Iris pigment epithelial cell (primary cell): Measurements from ENCODE around the gene FTH1.
"Not testable (repeated sequence)": the region's sequence is repeated elsewhere in the genome, so short reads cannot be mapped to it uniquely, and the experiment has no call there.

Experiments used
- DNase-seq: peaks from one replicate; pipeline ENCODE4 v3.0.0-alpha.2; 2011; ENCODE audit warnings: low read depth

FTH1 gene

DNA sequence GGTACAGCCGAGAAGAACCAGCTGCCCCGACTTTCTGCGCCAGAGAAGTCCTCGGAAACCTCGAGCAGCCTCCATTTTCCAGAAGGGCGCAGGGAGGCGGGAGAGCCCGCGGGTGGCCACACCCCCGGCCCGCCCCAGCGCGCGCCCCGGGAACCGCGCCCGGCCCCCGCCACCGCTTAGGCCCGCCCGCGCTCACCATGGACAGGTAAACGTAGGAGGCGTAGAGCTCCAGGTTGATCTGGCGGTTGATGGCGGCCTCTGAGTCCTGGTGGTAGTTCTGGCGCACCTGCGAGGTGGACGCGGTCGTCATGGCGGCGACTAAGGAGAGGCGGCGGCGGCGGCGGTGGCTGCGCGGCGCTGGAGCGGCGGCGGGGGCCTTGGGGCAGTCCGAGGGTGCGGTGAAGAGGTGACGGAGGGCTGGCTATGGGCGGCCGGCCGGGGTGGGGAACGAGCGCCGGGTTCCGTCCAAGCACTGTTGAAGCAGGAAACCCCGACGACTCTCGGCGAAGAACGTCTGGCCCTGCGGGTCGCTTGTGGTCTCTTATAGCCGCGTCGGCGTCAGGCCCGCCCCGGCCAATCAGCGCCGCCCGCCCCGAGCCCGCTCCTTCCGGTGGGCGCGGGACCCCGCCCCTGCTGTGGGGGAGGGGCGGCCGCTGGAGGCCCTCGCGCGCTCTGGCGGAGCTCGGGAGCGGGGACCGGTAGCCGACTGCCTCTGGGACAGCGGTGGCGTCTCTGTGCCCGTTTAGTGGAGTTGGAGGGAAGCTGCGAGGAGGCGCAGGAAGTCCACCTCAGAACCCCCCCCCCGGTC is at the start of gene FTH1:
FTH1 (minus strand) TSS at position 519 of the 808 bp plus-strand sequence; CDS start at position 310, 209 bp downstream.
- DNase-seq: peak; percentile 92

DNA sequence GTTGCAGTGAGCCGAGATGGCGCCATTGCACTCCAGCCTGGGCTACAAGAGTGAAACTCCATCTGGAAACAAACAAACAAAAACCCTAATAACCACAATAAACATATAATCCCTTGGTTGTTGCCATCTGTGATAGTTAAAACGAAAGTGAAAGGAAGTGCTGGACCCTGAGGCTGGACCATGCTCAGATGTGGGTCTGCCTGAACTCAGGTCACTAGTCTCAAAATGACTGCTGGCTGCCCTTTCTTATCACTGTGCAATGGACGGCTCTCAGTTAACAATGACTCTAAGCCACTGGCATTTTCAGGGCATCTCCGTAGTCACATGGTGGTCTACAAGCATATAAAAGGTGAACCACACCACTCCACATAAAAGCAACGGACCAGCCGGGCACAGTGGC is 48.2 kb upstream of the FTH1 start:
- DNase-seq: no peak

DNA sequence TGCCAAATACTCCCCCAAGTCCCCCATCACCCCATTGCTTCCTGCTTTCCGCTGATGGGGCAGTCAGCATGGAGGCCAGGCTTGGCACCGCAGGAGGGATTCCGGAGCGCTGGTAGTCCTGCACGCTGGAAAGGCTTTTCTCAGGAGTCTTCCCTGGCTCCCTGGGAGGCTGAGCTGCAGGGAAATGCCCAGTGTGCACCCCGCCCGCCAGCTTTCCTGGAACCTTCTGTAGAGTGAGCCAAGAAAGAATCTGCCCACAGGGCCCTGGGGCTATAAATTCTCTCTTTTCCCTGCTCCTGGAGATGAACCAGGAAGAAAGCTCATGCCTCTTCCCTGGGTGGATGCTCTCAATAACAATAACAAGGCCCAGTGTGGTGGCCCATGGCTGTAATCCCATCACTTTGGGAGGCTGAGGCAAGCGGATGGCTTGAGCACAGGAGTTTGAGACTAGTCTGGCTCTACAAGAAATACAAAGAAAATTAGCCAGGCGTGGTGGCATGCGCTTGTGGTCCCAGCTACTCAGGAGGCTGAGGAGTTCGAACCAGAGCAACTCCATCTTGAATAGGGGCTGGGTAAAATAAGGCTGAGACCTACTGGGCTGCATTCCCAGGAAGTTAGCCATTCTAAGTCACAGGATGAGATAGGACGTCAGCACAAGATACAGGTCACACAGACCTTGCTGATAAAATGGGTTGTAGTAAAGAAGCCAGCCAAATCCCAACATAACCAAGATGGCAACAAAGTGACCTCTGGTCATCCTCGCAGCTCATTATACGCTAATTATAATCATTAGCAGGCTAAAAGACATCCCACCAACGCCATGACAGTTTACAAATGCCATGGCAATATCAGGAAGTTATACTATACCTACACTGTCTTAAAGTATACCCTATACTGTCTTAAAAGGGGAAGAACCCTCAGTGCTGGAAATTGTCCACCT is 46.4 kb upstream of the FTH1 start:
- DNase-seq: no peak

DNA sequence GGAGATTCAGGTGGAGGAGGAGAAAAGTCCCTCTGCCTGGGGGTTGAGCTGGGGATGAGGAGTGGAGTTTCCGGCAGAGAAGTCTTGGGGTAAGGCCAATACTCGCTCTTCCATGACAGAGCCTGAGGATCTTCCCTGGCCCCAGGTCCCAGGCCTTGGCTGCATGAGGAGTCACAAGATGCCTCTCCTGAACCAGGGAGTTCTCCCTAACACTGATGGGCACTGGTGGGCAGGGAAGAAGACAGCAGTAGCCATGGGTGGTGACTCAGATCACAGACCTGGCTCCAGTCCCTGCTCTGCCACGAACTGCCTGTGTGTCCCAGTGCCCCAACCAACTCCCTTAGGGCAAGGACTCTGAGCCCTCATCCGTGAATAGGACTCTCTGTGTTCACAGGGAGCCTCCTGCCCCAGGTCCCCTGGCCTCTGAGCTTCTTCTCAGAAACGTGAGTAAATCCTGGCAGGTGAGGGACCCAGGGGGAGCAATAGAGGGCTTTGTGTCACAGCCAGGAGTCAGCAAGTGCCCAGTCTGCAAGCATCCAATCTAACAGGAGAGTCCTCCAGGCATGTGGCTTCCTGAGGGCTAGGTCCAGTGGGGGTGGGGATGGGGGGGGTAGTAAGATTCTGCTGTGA is 45.5 kb upstream of the FTH1 start:
- no peak for DNase-seq

DNA sequence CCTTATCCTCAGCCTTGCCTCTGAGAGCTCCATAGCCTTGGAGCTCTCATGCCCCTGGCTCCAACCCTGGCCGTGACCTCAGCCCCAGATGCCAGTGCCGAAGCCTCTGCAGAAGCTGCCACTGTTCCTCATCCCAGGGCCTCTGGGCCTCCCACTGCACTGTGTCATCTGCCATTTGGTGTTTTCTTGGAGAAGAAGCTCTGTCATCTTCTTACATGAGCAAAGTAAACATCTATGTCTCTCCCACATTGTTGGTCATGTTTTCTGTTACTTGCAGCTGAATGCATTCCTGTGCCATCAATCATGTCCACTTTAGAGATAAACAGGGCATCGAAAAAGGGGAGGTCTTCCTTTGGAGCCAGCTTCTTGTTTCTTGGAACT is 45.0 kb upstream of the FTH1 start:
- DNase-seq: peak; percentile 74

DNA sequence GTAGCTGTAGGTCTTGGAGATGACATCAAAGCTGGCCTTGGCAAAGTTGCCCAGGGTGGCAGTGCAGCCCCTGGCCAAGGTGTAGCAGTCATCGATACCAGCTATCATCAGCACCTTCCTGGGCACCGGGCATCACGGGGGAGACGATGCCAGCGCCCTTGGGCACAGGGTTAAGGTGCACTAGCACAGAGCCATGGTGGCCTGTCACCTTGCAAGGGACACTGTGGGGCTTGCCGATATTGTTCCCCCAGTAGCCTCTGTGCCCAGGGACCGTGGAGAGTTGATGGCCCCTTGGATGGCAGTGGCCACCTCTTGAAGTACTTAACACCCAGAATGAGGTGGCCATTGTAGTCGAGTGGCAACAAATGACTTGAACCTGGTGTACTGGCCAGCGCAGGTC is 44.4 kb upstream of the FTH1 start:
- no peak for DNase-seq

DNA sequence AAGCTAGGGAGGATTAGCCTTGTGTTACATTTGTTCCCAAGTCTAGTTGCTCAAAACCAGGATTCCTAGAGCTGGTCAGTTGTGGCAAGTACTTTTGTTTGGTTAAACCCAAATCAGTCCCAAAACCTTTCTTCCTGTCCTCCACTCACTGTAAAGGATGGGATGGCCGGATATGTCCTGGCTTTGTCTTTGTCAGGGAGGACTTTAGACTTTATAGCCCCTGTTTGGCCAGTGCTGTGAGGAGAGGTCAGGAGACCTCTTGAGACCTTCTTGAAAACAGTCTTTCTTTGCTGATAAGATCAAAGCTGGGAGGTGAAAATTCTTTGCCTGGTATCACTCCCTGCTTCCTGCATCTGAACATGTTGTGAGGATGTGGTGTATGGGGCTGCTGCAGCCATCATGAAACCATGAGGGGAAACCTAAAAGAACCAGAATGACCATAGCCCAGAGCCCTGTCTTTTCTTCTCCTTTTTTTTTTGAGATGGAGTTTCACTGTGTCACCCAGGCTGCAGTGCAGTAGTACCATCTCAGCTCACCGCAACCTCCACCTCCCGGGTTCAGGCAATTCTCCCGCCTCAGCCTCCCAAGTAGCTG is 43.6 kb upstream of the FTH1 start:
- no peak for DNase-seq

DNA sequence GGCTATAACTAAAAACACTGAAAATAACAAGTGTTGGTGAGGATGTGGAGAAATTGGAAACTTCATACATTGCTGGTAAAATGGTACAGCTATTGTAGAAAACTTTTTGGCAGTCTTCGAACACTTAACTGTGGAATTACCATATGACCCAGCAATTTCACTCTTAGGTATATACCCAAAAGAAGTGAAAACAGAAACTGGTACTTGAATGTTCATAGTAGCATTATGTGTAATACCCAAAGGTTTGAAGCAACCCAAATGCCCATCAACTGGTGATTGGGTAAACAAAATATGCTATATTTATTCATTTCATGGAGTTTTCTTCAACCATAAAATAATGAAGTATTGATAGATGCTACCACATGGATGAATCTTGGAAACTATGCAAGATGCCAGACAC is 40.8 kb upstream of the FTH1 start:
- DNase-seq: no peak

DNA sequence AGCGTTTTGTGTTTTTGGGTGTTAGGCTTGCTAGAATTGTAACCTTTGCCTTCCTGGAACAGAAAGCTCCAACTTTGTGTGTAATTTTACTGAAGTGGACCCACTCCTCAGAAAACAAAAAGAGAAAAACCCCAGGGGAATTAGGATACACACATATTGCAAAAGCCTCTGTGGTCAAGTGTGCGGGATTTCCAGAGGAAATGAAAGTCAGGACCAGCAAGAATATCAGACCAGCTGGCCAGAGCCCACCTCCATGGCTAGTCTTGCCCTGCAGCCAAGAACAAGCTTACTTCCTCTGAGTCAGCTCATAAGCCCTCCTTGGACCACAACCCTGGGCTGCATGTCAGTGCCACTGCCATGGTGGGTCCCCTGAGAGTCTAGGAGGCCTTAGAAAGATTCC is 37.0 kb upstream of the FTH1 start:
- peak; percentile 95 for DNase-seq

DNA sequence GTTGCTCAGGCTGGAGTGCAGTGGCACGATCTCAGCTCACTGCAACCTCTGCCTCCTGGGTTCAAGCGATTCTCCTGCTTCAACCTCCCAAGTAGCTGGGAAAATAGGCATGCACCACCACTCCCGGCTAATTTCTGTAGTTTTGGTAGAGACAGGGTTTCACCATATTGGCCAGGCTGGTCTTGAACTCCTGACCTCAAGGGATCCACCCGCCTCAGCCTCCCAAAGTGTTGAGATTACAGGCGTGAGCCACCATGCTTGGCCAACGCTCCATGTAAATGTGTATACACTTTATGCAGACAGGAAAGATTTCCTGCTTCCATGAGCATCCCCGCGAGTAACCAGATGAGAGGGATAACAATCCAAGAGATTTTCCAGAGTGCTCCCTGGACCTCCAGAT is 34.8 kb upstream of the FTH1 start:
- not testable (repeated sequence) for DNase-seq

DNA sequence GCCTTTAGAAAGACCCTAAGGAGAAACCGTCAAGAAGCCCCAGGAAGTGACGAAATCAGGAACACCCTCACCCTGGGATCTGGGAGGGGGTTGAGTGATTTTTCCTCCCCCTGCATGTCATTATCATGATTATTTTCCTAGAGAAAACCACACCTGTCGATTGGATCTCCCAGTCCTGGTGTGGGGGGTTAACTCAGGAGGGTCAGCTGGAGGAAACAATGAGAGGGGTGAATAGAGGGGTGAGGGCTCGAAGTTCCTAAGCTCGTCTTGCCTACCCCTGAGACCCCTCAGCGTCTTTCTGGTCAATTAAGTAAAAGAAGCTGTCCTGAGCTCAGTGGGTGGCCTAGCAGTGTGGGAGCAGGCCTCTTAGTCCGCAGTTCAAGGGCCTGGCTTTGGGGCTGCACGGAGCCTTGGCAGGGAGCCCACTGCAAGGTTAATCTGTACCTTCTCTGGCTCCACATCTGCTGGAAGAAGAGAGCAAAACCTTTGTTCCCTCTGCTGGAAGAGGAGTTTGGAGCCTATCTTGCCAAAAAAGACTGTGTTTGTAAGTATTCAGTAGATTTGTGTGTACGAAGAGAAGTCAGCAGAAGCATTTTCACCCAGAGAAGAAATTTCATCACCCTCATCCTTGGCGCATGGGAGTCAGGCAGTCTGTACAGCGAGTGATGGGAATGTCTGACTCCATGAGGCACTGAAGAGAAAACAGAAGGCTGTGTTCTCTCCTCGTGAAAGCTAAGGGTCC is 34.2 kb upstream of the FTH1 start:
- peak; percentile 63 for DNase-seq

DNA sequence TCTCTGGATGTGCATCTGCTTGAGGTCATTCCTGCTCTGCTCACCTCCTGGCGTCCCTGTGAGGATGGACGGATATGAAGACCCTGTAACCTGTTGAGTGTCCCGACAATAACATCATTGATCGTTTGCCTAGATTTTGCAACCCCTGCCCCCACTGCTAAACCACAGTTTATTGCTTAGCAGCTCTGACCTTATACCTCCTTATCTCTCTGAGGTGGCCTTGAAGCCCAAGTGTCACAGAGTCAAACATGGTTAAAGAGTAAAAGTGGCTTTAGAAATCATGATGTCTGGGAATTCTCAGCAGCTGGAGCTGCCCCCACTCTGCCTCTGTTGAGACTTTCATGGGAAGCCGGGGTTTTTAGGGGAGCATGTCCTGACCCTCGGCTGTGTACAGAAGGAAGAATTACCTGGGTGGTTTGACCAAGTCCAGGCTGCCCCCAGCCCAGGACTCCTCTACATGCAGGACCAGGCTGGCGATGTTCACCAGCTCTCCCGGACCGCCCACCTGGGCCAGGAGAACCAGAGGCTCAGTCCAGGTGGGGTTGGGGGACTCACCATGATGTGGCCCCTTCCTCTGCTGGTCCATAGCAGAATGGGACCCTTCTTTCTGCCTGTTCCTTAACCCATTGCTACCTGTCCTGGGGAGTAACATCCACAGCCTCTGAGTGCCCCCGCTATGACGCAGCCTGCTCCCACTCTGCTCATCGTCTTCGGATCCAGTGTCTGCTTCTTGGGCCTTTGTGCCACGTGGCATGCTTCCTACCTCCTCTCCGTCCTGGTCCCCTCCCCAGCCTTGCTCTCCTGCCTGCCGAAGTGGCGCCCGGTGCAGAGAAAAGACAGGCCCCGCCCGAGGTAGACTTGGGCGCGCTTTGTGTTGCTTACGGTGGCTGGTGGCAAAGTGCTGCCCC is 33.4 kb upstream of the FTH1 start:
- DNase-seq: no peak

DNA sequence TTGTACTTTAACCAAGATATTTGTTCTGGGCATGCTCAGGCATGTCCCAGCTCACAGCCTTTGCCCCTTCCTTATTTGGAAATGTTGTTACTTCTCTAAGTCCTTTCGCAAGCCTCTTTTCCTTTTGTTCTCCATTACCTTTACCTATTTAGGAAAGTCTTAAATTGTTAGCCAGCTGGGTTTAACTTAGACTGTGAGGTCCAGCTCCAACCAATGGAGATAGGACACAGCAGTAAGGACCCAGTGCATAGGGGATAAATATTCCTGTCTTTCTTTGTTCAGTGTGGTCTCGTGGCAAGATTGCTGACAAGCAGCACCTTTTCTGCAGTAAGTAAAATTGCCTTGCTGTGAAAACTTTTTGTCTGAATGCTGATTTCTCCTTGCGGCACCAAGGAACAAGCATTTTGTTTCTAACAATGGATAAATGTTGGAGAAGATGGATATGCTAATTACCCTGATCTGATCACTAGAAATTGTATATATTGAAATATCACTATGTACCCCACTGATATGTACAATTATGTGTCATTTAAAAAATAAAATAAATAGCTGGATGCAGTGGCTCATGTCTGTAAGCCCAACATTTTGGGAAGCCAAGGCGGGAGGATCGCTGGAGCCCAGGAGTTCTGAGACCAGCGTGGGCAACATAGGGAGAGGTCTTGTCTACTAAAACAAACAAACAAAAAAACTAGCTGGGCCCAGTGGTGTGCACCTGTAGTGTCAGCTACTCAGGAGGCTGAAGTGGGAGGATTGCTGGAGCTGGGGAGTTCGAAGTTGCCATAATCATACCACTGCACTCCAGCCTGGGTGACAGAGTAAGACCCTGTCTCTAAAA is 31.9 kb upstream of the FTH1 start:
- peak; percentile 47 for DNase-seq

DNA sequence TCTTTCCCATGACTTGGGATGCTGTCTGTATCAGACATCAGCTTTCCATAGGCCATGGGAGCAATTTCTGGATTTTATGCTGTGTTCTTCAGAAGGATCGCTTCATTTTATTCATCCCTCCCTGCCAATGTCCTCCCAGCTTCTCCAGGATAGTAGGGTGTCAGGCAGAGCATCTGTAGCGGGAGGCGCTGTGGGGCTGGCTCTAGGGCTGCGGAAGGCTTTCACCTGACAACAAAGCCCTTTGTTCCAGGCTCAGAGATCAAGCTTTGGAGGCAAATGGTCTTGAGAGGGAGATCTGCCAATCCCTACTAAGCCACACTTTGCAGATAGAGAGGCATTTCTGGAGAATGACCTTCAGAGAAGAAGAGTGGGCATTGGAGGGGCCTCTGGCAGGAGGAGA is 29.5 kb upstream of the FTH1 start:
- DNase-seq: no peak

DNA sequence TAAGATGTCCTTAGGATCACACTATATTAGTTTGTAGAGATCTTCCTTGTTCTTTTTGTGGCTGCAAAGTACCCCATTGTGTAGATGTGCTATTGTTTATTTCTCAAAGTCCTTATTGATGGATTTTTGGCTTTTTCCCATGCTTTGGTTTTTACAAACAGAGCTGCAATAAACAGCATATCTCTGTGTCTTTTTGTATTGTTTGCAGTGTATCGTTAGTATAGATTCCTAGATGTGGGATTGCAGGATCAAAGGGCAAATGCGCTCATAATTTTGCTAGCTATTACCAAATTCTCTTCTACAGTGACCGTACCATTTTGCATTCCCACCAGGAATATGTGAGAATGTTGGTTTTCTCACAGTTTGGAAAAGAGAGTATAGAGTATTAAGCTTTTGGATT is 27.5 kb upstream of the FTH1 start:
- no peak for DNase-seq

DNA sequence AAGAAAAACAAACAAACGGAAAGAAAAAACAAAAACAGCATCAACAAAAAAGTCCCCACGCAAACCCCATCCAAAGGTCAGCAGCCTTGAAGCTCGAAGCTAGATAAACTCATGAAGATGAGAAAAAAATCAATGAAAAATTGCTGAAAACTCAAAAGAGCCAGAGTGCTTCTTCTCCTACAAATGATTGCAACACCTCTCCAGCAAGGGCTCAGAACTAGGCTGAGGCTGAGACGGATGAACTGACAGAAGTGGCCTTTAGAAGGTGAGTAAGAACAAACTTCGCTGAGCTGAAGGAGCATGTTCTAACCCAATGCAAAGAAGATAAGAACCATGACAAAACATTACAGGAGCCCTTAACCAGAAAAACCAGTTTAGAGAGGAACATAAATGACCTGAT is 18.4 kb upstream of the FTH1 start:
- no peak for DNase-seq

DNA sequence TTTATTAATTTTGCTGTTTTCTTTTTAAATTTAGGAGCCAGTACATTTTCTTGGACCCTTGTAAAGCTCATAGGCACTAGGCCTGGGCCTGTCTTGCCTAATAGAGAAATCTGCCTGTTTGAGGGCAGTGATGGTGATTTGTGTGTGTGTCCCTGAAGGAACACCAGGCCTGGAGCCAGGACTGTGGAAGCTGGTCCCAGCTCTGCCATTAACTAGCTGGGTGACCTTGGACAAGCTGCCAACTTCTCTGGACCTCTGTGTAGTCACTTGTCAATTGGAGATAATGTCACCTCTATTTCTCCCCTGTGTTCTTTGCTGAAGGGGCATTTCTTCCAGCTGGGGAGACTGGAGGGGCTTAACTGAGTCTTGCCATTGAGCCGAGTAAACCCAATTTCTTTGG is 16.0 kb upstream of the FTH1 start:
- no peak for DNase-seq

DNA sequence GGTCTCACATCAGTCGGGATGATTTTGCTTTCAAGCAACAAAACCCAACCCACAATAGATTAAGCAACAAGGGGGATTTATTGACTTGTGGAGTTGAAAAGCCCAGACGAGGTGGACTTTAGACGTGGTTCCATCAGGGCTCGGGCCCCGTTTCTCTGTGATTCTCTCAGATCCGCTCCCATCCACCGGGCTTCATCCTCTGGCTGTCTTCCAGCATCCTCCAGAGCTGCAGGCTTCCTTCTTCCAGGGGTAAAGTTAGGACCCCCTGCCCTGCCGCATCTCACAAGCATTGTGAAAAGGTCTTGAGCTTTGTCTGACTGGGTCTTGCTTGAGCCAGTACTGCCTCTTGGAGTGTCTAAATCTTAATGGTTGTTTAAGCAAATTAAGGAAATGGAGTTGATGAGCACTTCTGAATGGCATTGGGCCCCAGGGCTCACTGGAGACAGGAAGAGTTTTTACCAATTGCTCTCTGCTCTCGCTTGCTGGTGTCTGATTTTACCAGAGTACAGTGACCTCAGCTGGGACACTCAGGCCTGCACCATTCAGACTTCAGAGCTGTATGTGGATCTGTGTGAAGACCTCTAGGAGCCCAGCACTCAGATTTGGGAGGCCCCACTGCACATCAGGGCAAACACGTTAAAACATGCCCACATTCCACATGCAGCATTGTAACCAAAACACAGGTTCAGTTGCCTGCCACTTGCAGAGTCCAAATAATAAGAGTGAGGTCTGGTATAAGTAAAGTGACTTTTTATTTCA is 13.5 kb upstream of the FTH1 start:
- no peak for DNase-seq
